ENCODE data around the gene PRKAB2. TPM values are rescaled to one million over a fixed set of nuclear protein-coding genes. Genes with fewer than 3 reads are reported as not detected.
"Not testable (repeated sequence)": the region's sequence is repeated elsewhere in the genome, so short reads cannot be mapped to it uniquely, and the experiment has no call there.

PRKAB2 gene
- total RNA-seq, 4 donors from 2014 or later = 65.2 to 107 (median 80.2) TPM

GRCh38 chr1:147110434-147110833 lies 61.8 kb downstream of the PRKAB2 start:
- intact Hi-C loops (cut with DNase I; ENCODE audit: low total_unique reads) (no loop called here), in situ Hi-C loops (cut with MboI; ENCODE audit: low sequenced_read_pairs in 4 of 4) (no loop called here)
- DNase-seq = no peak
- H3K27me3 ChIP-seq = no peaks in the 10 kb centered on the region
- no peaks in the 10 kb centered on the region for H3K9me3 ChIP-seq
- ATAC-seq = no peak
- H3K4me1 ChIP-seq = no peaks in the 10 kb centered on the region
- H3K27ac ChIP-seq = no peak overlapping the region
- TF ChIP-seq POLR2A (IDR thresholded peaks at IDR 0.05) (no peak), CTCF (IDR thresholded peaks at IDR 0.05 in 4 of 5, conservative IDR thresholded peaks at IDR 0.05 in 1 of 5) (no peak)
- H3K4me3 ChIP-seq = no peak overlapping the region
- no peaks in the 10 kb centered on the region for H3K36me3 ChIP-seq

- in situ Hi-C loops (cut with MboI; ENCODE audit: low sequenced_read_pairs in 4 of 4) = no loop called here
- no peak for ATAC-seq
- no peak overlapping the region for H3K4me3 ChIP-seq
Measured at GRCh38 chr1:147109762-147110161, 62.5 kb downstream of the PRKAB2 start.

GRCh38 chr1:147109041-147109440 lies 63.2 kb downstream of the PRKAB2 start:
- no peak overlapping the region for H3K4me3 ChIP-seq
- DNase-seq = no peak
- H3K4me1 ChIP-seq = no peaks in the 10 kb centered on the region
- TF ChIP-seq POLR2A (IDR thresholded peaks at IDR 0.05) (no peak), CTCF (IDR thresholded peaks at IDR 0.05 in 4 of 5, conservative IDR thresholded peaks at IDR 0.05 in 1 of 5) (no peak)
- no peaks in the 10 kb centered on the region for H3K36me3 ChIP-seq
- H3K27ac ChIP-seq = no peak overlapping the region
- no peak for ATAC-seq
- in situ Hi-C loops (cut with MboI; ENCODE audit: low sequenced_read_pairs in 4 of 4) = no loop called here
- no peaks in the 10 kb centered on the region for H3K27me3 ChIP-seq
- no peaks in the 10 kb centered on the region for H3K9me3 ChIP-seq
- intact Hi-C loops (cut with DNase I; ENCODE audit: low total_unique reads) = no loop called here

More at GRCh38 chr1:147109762-147110161, 62.5 kb downstream of the PRKAB2 start:
- Histone ChIP-seq H3K27me3 (no peaks in the 10 kb centered on the region), H3K4me1 (no peaks in the 10 kb centered on the region), H3K27ac (no peak overlapping the region), H3K9me3 (no peaks in the 10 kb centered on the region), H3K36me3 (no peaks in the 10 kb centered on the region)
- TF ChIP-seq CTCF (IDR thresholded peaks at IDR 0.05 in 4 of 5, conservative IDR thresholded peaks at IDR 0.05 in 1 of 5) (no peak), POLR2A (IDR thresholded peaks at IDR 0.05) (no peak)
- DNase-seq = no peak
- intact Hi-C loops (cut with DNase I; ENCODE audit: low total_unique reads) = no loop called here

GRCh38 chr1:147106407-147106881 lies 65.8 kb downstream of the PRKAB2 start:
- H3K36me3 ChIP-seq; H3K27me3 ChIP-seq; in situ Hi-C loops (cut with MboI; ENCODE audit: low sequenced_read_pairs in 4 of 4); H3K4me1 ChIP-seq; intact Hi-C loops (cut with DNase I; ENCODE audit: low total_unique reads); H3K9me3 ChIP-seq; DNase-seq; ATAC-seq; H3K27ac ChIP-seq; H3K4me3 ChIP-seq: not testable (repeated sequence)

- no peak for TF ChIP-seq POLR2A (IDR thresholded peaks at IDR 0.05)
- TF ChIP-seq CTCF (IDR thresholded peaks at IDR 0.05 in 4 of 5, conservative IDR thresholded peaks at IDR 0.05 in 1 of 5) = no peak
- no peaks in the 10 kb centered on the region for H3K9me3 ChIP-seq
- intact Hi-C loops (cut with DNase I; ENCODE audit: low total_unique reads) (no loop called here), in situ Hi-C loops (cut with MboI; ENCODE audit: low sequenced_read_pairs in 4 of 4) (no loop called here)
- H3K27ac ChIP-seq = no peak overlapping the region
- no peaks in the 10 kb centered on the region for H3K36me3 ChIP-seq
- DNase-seq (no peak), ATAC-seq (no peak)
- no peaks in the 10 kb centered on the region for H3K27me3 ChIP-seq
- H3K4me1 ChIP-seq = no peaks in the 10 kb centered on the region
- no peak overlapping the region for H3K4me3 ChIP-seq
Measured at GRCh38 chr1:147105909-147106308, 66.4 kb downstream of the PRKAB2 start.

Other genes with a start within 250 kb of the PRKAB2 start
- 1 to 10 TPM; 2.1 to 3.6 (median 2.7) TPM for gene NBPF12, start 234.1 kb downstream of the PRKAB2 start, total RNA-seq
- 1 to 10 TPM in 2 of 4 donors, under 1 TPM in 2; 0.72 to 1.7 (median 1.2) TPM for gene FMO5, start 52.9 kb upstream of the PRKAB2 start, total RNA-seq
- 10 to 100 TPM in 2 of 4 donors, 1 to 10 TPM in 2; 9.0 to 10.3 (median 9.6) TPM for gene CHD1L, start 70.2 kb upstream of the PRKAB2 start, total RNA-seq